ENCODE data around the gene TAC1.

- TF ChIP-seq CTCF (IDR thresholded peaks at IDR 0.05) (no peak), POLR2A (IDR thresholded peaks at IDR 0.05) (no peak), POLR2AphosphoS5 (IDR thresholded peaks at IDR 0.05) (no peak), EP300 (IDR thresholded peaks at IDR 0.05) (no peak)
These were observed 3.2 kb downstream of the TAC1 start for GRCh38 chr7:97735075-97735474.
